Ramos (cell line): ENCODE results near the gene EIF4E.
"Not testable (repeated sequence)": the region's sequence is repeated elsewhere in the genome, so short reads cannot be mapped to it uniquely, and the experiment has no call there.

Source experiments
- in situ Hi-C: fragments of 300-500 bp; cut with MboI; formaldehyde crosslinking; loops from one replicate; pipeline ENCODE4 v1.14.3; 2022; ENCODE audit warnings: low sequenced_read_pairs; ENCODE audit not compliant: unreplicated experiment

Gene EIF4E

DNA sequence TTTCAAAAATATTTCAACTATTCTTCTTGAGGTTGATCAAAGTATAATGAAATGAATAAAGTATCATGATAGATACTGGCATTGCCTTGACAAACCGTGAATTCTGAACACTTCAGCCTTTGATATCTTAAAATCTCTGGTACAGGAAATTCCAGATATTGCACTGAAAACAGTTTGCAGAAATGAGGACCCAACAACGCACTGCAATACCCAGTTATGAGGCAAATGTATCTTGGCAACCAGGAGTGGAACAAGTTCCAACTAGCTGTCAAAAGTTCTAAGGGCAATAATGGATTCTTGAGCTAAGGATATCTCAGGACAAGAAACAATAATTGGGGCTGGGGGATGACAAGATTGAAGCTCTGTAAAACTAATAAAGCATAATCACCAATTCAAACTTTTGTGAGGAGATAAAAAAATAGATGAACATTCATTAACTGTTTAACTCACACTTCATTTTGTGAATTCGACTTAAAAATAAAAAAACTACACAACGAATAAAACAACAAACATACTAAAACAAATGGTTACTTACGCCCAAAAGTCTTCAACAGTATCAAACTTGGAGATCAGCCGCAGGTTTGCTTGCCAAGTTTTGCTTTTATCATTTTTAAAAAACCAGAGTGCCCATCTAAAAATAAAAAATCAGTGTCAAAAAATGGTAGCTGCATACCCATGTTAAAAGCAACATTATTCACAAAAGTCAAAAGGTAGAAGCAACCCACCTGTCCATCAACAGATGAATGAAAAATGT, 38.1 kb downstream of the EIF4E start:
- in situ Hi-C loops: no loop called here

DNA sequence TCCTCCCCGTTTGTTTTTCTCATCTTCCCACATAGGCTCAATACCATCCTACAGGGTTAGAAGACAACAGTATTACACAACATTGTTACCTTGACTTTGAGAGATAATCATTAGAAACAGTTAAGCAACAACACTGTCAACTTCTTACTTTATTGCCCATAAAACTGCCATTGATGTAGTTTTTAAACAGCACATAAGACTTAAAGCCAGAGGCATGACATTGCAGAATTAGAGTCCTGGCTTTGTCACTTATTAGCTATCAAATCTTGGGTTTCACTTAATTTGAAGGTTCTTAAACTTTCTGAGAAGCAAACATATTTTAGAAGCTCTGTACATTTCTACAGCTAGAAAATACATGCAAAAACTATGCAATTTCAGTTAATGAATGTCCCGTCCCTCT, 41.8 kb downstream of the EIF4E start:
- in situ Hi-C loops: no loop called here

DNA sequence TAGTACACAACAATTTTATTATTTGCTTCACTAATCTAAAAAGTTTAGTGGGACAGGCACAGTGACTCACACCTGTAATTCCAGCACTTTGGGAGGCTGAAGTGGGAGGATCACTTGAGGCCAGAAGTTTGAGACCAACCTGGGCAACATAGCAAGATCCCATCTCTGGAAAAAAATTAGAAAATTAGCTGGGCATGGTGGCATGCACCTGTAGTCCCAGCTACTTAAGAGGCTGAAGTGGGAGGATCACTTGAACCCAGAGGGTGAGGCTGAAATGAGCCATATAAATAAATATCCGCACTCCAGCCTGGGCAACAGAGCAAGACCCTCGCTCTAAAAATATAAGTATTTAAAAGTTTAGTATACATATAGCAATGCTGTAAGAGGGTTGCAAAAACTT, 42.6 kb downstream of the EIF4E start:
- in situ Hi-C loops: not testable (repeated sequence)

DNA sequence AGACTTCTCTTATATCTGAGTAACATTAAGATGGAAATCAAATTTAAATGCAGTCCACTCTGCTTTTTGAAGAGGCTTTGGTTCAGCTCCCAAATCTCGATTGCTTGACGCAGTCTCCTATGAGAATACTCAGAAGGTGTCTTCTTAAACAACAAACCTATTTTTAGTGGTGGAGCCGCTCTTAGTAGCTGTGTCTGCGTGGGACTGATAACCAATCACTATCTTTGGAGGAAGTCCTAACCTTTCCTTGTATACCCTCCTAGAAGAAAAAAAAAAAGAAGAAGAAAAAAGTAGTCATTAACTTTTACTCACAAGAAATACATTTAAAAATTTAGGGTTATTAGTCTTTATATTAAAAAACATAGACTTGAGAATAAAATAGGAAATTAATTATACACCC, 48.0 kb downstream of the EIF4E start:
- in situ Hi-C loops: not testable (repeated sequence)

DNA sequence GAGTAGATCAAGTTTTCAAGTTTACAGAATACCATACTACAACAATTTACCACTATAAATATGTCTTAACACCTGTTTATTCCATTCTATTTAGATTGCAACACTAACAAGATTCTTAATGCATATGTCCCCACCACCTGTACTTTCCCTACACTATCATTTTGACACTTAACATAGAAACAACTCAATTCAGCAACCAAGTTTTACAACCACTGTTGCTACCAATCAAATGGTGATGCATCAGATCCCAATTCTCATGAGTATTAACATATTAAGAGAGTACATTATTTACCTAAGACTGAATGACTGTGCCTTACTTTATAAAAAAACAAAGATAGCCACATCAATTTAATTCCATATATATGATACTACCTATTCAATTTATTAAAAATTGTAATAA, 49.4 kb downstream of the EIF4E start:
- in situ Hi-C loops: no loop called here

DNA sequence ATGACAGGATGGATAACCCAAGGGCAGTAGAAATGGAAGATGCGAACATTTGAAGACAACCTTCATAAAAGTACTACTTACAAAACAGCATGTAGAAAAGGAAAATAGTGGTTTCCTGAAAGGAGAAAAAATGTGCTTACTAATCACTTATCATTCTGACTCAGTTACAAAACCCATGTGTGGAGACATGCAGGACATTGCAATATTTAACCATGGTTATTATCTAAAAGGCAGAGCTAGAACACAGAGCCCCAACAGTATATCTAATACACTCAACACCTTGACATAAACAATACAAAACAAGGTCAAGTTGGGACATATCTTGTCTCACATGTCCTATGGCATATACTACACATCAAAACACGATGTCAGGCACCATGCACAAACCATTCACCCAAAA, 55.9 kb downstream of the EIF4E start:
- in situ Hi-C loops: no loop called here

DNA sequence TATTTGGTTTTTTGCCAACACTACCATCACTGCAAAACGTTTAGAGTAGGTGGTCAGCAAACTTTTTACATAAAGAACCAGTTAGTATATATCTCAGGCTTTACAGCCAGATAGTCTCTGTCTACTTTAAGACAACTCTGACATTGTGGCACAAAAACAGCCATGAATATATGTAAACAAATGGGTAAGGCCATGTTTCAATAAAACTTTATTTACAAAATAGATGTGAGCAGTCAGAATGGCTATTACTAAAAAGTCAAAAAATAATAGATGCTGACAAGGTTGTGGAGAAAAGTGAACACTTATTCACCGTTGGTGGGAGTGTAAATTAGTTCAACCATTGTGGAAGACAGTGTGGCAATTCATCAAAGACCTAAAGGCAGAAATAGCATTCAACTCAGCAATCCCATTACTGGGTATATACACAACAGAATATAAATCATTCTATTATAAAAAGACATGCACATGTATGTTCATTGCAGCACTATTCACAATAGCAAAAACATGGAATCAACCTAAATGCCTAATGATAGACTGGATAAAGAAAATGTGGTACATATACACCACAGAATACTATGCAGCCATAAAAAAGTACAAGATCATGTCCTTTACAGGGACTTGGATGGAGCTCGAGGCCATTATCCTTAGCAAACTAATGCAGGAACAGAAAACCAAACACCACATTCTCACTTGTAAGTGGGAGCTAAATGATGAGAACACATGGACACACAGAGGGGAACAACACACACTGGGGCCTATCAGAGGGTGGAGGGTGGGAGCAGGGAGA, 56.6 kb downstream of the EIF4E start:
- in situ Hi-C loops: not testable (repeated sequence)

DNA sequence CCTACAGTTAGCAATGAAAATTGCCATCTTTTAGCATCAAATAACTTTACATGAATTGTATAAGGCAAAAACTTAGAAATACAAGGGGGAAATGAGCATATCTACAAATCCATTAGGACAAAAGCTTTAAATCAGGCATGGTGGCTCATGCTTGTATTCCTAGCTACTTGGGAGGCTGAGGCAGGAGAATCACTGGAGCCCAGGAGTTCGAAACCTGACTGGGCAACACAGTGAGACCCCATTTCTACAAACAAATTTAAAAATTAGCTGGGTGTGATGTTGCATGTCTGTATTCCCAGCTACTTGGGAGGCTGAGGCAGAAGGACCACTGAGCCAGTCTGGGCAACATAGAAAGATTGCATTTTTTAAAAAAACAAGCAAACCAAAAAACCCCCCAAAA, 61.3 kb downstream of the EIF4E start:
- in situ Hi-C loops: no loop called here

DNA sequence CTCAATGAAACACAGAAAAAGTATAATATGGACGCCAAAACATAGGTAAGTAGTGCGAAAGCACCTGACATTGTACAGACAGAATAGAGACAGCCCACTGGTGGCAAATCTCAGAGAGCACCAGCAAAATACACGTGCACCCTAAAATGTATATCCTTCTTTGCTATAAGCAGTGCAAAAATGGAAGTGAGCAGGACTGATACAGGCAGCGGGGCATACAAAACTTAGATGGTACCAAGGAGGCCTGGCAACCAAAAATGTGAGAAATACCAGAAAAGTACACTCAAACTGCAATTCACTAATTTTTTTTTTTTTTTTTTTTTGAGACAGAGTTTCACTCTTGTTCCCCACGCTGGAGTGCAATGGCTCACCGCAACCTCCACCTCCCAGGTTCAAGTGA, 63.9 kb downstream of the EIF4E start:
- in situ Hi-C loops: no loop called here

DNA sequence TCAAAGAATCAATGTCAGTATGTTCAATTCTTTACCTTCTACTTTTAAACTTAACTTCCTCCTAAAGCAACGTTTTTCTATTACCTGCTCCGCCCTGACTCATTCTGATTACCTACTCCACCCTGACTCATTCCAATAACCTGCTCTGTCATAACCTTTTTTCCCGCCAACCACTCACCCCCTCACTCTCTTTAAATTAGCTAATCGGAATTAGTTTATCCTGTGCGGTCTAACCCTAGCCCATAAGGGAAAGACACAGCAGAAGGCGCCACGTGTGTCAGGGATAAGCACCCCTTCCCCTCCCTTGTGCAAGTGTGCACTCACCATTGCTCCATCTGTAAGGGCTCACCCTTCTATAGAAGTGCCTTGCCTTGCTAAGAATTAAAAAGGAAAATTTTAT, 64.4 kb downstream of the EIF4E start:
- in situ Hi-C loops: no loop called here

DNA sequence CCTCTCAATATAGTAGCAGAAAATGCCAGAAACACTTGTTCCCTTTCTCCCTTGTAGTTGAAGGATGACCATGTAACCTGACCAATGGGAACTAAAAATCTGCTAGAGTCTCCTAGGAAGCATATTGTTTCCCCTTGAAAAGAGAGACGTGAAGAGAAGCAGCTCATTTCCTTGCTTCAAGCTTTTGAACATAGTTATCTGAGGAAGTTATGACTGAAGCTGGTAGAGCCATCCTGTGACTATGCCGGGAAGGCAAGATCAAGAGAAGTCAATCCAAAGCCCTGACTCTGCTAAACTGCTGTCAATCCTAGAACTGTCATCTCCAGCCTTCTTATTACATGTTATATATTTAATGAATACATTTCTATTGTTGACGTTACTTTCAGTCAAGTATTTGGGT, 66.6 kb downstream of the EIF4E start:
- in situ Hi-C loops: no loop called here

DNA sequence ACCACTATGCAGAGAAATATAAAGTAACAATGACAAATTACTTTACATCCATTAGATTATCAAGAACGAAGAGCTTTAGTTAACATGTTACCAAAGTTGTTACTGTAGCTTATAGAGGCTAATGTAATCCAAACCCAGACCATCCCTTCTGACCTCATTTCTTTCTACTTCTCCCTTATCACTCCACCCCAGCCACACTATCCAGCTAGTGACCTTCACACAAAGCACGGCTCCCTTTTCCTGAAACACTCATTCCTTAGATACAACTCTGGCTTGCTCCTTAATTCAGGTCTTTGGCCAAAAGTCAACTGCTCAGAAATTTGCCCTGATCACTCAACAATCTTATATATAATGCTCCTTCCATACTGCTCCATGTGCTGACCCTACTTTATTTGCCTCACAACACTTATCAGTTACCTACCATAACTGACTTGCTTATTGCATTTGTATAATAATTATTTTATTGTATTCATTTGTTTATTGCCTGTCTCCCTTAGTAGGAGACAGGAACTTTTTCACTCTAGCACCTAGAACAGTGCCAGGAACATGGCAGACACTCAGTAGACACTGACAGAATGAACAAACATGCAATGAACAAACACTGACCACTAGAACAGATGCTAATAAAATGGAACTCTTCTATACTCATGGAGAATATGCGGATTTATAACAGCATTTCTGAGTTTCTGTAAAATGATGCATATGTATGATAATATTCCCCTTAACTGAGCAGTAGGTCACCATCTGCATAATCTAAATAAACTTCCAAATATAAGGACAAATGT, 67.6 kb downstream of the EIF4E start:
- in situ Hi-C loops: no loop called here

DNA sequence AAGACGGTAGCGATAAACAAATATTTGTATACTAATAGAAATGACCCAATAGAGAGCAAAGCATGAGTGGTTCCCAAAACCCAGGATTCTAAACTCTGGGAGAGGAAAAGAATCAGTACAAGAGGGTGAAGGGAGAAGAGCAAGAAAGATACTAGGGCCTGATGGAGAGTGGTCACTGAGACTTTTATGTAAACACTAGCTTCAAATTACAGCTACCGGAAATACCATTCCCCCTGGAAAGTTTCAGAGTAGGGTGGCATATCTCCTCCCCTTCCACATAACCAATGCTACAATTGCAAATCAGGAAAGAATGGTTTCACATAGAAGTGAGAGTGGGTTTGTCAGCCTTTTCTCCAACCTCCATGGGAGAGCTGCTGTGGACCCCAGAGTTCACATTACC, 77.1 kb downstream of the EIF4E start:
- in situ Hi-C loops: no loop called here

DNA sequence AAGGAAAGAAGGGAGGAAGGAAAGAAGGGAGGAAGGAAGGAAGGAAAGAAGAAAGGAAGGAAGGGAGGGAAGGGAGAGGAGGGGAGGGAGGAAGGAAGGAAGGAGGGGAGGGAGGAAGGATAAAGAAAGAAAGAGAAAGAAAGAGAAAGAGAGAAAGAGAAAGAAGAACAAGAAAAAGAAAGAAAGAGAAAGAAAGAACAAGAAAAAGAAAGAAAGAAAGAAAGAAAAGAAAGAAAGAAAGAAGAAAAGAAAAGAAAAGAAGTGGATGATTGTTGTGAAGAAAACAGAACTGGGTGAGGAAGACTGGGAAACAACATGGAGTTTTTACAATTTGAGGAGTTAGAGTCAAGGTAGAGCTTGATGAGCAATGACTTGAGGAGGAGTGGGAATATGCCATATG, 78.0 kb downstream of the EIF4E start:
- in situ Hi-C loops: no loop called here

DNA sequence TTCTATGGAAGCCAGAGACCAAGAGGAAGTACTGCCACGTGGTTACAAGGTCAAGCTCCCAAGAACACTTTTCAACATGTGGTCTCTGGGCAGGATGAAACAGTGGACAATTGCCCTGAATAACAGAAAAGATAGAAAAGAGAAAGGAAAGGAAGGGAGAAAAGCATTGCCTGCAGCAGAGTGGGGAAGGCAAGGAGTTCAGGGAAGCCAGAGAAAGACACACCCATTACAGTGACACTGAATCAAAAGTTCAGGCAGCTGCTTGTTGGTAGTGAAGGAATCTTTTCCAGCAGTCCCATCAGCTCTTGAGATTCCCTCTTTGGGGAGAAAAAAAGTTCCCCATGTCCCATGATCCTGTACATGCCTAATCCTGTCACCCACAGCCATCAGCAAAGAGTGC, 80.5 kb downstream of the EIF4E start:
- in situ Hi-C loops: no loop called here

DNA sequence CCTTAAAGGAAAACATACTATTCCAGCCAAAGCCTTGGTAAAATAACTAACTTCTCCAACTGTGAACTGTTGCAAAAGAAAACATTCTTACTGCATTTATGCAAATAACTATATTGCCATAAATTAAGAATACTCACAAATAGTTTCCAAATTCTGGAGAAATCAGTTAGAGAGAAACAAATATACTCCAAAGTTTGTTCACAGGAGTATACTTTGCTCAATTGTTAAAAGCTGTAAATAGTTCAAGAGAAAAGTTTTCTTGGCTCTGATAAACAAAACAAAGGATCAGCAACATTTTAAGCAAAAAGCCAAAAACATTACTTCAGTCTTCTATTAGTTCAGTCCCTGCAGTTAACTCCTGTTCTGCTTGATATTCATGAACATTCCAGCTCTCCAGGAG, 83.0 kb downstream of the EIF4E start:
- in situ Hi-C loops: no loop called here

DNA sequence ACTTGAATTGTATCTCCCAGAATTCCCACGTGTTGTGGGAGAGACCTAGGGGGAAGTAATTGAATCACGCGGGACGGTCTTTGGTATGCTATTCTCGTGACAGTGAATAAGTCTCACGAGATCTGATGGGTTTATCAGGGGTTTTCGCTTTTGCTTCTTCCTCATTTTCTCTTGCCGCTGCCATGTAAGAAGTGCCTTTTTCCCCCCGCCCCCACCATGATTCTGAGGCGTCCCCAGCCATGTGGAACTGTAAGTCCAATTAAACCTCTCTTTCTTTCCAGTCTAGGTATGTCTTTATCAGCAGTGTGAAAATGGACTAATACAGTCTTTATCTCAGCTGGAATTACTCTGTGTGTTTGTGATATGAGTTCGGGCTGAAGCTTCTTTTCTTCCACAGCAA, 86.0 kb downstream of the EIF4E start:
- in situ Hi-C loops: not testable (repeated sequence)

DNA sequence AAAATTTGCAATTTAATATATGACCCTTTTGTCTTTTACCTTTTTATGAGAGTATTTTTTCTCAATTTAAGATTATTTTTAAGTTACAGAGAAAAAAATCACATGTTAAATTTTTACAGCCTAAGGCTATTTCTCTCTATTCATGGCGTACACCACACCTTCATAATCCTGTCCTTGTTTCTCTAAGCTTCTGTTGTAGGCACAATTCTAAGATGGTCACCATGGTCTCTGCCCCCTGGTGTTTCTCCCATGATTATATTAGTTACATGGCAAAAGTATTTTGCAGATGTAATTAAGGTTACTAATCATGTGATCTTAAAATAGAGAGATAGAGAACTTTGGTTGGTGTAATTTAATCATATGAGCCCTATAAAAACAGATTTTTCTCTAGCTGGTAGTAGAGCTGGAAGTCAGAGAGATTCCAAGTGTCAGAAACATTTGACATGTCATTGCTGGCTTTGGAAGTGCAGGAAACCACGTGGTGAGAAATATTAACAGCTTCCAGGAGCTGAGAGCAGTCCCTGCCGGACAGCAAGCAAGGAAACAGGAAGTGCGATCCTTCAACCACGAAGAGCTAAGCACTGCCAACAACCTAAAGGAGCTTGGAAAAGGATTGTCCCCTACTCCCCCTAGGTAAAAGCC, 89.8 kb downstream of the EIF4E start:
- in situ Hi-C loops: no loop called here

DNA sequence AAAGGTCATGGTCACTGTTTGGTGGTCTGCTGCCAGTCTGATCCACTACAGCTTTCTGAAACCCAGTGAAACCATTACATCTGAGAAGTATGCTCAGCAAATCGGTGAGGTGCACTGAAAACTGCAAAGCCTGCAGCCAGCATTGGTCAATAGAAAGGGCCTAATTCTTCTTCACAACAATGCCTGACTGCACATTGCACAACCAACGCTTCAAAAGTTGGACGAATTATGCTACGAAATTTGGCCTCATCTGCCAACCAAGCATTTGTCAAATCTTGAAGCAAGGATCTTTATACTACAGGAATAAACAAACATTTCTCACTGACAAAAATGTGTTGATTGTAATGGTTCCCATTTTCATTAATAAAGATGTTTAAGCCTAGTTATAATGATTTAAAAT, 90.4 kb downstream of the EIF4E start:
- in situ Hi-C loops: no loop called here

DNA sequence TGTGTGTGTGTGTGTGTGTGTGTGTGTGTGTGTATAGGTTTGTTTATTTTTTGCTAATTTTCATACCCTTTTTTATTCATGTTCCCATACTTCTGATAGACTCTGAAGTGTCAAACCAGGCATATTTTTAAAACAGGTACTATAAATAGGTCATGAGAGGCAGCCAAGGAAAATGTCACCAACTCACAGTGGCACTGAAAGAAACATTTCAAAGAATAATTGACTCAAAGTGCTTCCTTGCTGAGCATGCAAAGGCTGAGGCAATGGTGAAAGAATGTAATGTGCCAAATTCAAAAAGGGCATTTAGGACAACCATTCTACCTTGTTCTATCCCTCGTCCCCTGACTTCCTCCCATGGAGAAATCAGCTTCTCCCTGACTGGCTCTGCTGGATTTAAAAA, 95.5 kb downstream of the EIF4E start:
- in situ Hi-C loops: no loop called here

DNA sequence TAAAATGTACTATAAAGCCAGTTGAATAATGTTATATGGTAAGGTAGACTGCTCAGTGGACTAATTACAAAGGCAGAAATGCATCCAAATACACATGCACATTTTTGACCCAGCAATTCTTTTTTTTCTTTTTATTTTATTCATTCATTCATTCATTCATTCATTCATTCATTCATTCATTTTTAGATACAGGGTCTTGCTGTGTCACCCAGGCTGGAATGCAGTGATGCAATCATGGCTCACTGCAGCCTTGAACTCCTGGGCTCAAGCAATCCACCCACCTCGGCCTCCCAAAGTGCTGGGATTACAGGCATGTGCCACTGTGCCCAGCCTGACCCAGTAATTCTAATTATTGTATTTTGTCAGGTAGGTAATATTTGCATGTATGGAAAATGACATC, 97.9 kb downstream of the EIF4E start:
- in situ Hi-C loops: not testable (repeated sequence)
